ENCODE data around the gene PGA5.

DNA sequence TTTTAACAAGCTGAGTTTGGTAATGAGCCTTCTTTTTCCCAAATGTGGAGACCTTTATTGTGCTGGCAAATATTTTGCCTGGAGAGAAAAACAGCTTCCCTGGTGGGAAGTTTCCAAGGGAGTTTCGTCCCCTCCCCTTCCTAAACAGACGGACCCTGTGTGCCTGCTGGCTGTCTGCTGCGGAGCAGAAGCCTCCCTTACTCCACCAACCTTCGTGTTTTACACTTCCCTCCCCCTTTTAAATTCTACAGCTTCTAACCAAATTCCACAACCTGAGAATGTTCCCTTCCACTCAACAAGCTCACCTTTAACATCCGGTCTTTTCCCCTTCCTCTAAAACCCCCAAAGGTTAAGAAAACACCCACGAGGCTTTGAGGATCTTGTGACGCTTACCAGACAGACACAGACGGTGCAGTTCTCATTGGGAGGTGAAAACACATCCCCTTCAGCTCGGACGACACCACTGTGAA lies 37.1 kb downstream of the PGA5 start:
- TF ChIP-seq, protein P1, sequence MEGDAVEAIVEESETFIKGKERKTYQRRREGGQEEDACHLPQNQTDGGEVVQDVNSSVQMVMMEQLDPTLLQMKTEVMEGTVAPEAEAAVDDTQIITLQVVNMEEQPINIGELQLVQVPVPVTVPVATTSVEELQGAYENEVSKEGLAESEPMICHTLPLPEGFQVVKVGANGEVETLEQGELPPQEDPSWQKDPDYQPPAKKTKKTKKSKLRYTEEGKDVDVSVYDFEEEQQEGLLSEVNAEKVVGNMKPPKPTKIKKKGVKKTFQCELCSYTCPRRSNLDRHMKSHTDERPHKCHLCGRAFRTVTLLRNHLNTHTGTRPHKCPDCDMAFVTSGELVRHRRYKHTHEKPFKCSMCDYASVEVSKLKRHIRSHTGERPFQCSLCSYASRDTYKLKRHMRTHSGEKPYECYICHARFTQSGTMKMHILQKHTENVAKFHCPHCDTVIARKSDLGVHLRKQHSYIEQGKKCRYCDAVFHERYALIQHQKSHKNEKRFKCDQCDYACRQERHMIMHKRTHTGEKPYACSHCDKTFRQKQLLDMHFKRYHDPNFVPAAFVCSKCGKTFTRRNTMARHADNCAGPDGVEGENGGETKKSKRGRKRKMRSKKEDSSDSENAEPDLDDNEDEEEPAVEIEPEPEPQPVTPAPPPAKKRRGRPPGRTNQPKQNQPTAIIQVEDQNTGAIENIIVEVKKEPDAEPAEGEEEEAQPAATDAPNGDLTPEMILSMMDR (IDR thresholded peaks at IDR 0.05), result no peak
- TF ChIP-seq POLR2A (IDR thresholded peaks at IDR 0.05), result no peak
